ENCODE results near the gene MYF5.
"Not testable (repeated sequence)": the region's sequence is repeated elsewhere in the genome, so short reads cannot be mapped to it uniquely, and the experiment has no call there.

MYF5 gene

GRCh38 chr12:80716696-80717469 is at the start of gene MYF5:
TSS of gene MYF5 (plus strand) at chr12:80716912. CDS start at chr12:80717064, 152 bp downstream.
- in situ Hi-C loops (cut with MboI; ENCODE audit: low pct_unique_long_range_greater_than_20kb, low sequenced_read_pairs, unreplicated experiment): no loop called here
- no peak for TF ChIP-seq CTCF (IDR thresholded peaks at IDR 0.05; ENCODE audit: extremely low read depth, insufficient read depth, missing control alignments)
- DNase-seq (ENCODE audit: low spot score): no peak

- TF ChIP-seq CTCF (IDR thresholded peaks at IDR 0.05; ENCODE audit: extremely low read depth, insufficient read depth, missing control alignments): no peak
- DNase-seq (ENCODE audit: low spot score): no peak
- in situ Hi-C loops (cut with MboI; ENCODE audit: low pct_unique_long_range_greater_than_20kb, low sequenced_read_pairs, unreplicated experiment): no loop called here
Measured at GRCh38 chr12:80670214-80670613, 46.5 kb upstream of the MYF5 start.

GRCh38 chr12:80676042-80676636 is 40.6 kb upstream of the MYF5 start:
- in situ Hi-C loops (cut with MboI; ENCODE audit: low pct_unique_long_range_greater_than_20kb, low sequenced_read_pairs, unreplicated experiment); DNase-seq (ENCODE audit: low spot score): not testable (repeated sequence)

GRCh38 chr12:80676856-80677255 is 39.9 kb upstream of the MYF5 start:
- no peak for TF ChIP-seq CTCF (IDR thresholded peaks at IDR 0.05; ENCODE audit: extremely low read depth, insufficient read depth, missing control alignments)
- DNase-seq (ENCODE audit: low spot score): no peak
- in situ Hi-C loops (cut with MboI; ENCODE audit: low pct_unique_long_range_greater_than_20kb, low sequenced_read_pairs, unreplicated experiment): no loop called here

GRCh38 chr12:80677994-80678393 is 38.7 kb upstream of the MYF5 start:
- no peak for TF ChIP-seq CTCF (IDR thresholded peaks at IDR 0.05; ENCODE audit: extremely low read depth, insufficient read depth, missing control alignments)
- in situ Hi-C loops (cut with MboI; ENCODE audit: low pct_unique_long_range_greater_than_20kb, low sequenced_read_pairs, unreplicated experiment): no loop called here

GRCh38 chr12:80679346-80680131 is 37.2 kb upstream of the MYF5 start:
- in situ Hi-C loops (cut with MboI; ENCODE audit: low pct_unique_long_range_greater_than_20kb, low sequenced_read_pairs, unreplicated experiment): no loop called here
- no peak for TF ChIP-seq CTCF (IDR thresholded peaks at IDR 0.05; ENCODE audit: extremely low read depth, insufficient read depth, missing control alignments)
- no peak for DNase-seq (ENCODE audit: low spot score)

More at GRCh38 chr12:80677994-80678393, 38.7 kb upstream of the MYF5 start:
- DNase-seq (ENCODE audit: low spot score): no peak
